ENCODE measurements around the gene MAN1C1. TPM values are rescaled to one million over a fixed set of nuclear protein-coding genes. Genes with fewer than 3 reads are reported as not detected.

Gene MAN1C1
- total and polyA plus RNA-seq, 10 of the 15 experiments (the other 5 are each of a cell fraction or from before 2014, with no cell fraction given): 0.12 to 0.56 (median 0.22) TPM; not detected in 3

DNA sequence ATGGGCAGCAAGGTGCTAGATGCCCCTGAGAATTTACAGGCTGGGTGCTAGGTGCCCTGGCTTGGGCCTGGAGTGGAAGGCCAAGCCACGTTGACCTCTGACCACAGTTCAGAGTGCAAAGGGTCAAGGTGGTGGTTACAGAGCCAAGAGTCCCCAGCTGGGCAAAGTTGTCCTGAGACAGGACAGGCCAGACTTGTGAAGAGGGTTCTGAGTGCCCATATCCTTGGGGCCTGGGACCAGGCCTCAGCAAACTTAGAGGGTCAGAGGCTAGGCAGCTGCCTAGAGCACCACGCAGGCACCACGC lies 164.5 kb downstream of the MAN1C1 start:
- Histone ChIP-seq H2AFZ (ENCODE audit: control insufficient read depth, low read depth, low read length) (no peak overlapping the region), H3K27me3 (replicated peaks in 1 of 2; ENCODE audit: control insufficient read depth in 2 of 2, insufficient read depth in 2 of 2, low read length in 1 of 2) (peaks cover 0 to 3% of the 10 kb centered on the region in 2 experiments; a peak in 3 of 4 replicates), H3K4me2 (ENCODE audit: control insufficient read depth, insufficient read depth) (no peak overlapping the region), H3K9ac (ENCODE audit: control insufficient read depth, insufficient read depth, low read length) (no peak overlapping the region), H3K36me3 (ENCODE audit: control insufficient read depth in 2 of 2, insufficient read depth in 2 of 2, low read length in 1 of 2) (no peaks in the 10 kb centered on the region), H3K79me2 (ENCODE audit: control insufficient read depth, insufficient read depth, low read length) (no peaks in the 10 kb centered on the region), H3K4me1 (ENCODE audit: control insufficient read depth, insufficient read depth, low read length) (peaks cover 5% of the 10 kb centered on the region), H3K4me3 (no peak overlapping the region), H4K20me1 (ENCODE audit: control insufficient read depth, insufficient read depth) (no peaks in the 10 kb centered on the region), H3K9me3 (replicated peaks; ENCODE audit: control insufficient read depth, insufficient read depth, low read length) (no peaks in the 10 kb centered on the region), H3K27ac (ENCODE audit: control insufficient read depth, insufficient read depth) (no peak overlapping the region)
- WGBS (ENCODE audit: insufficient coverage, insufficient replicate concordance, low lambda C conversion rate, missing lambda C conversion rate): 67% methylated on average over 3 of the region's 3 CpGs
- in situ Hi-C loops (cut with MboI): no loop called here
- FAIRE-seq (no peak), ATAC-seq (no peak), DNase-seq (ENCODE audit: low read depth, low spot score) (no peak)
- ChIA-PET SMC1A (ENCODE audit: uncharacterized antibody, unreplicated experiment) (no interaction called here), RAD21 (ENCODE audit: unreplicated experiment) (no interaction called here), CTCF (no interaction called here), POLR2A (no interaction called here)
- no peak for TF ChIP-seq ZZZ3 (IDR thresholded peaks at IDR 0.05; ENCODE audit: control insufficient read depth, insufficient read length, low read depth)
- TF ChIP-seq ZNF622 (IDR thresholded peaks at IDR 0.05): no peak
- no peak for TF ChIP-seq CBFB (IDR thresholded peaks at IDR 0.05; ENCODE audit: low read depth)
- TF ChIP-seq, protein P1, sequence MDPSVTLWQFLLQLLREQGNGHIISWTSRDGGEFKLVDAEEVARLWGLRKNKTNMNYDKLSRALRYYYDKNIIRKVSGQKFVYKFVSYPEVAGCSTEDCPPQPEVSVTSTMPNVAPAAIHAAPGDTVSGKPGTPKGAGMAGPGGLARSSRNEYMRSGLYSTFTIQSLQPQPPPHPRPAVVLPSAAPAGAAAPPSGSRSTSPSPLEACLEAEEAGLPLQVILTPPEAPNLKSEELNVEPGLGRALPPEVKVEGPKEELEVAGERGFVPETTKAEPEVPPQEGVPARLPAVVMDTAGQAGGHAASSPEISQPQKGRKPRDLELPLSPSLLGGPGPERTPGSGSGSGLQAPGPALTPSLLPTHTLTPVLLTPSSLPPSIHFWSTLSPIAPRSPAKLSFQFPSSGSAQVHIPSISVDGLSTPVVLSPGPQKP (IDR thresholded peaks at IDR 0.05; ENCODE audit: low read depth, low read length): no peak
- TF ChIP-seq HDGF (IDR thresholded peaks at IDR 0.05): no peak
- TF ChIP-seq NKRF (conservative IDR thresholded peaks at IDR 0.05): no peak
- TF ChIP-seq TCF7 (IDR thresholded peaks at IDR 0.05; ENCODE audit: borderline replicate concordance): no peak
- no peak for TF ChIP-seq IKZF2 (IDR thresholded peaks at IDR 0.05)
- intact Hi-C loops (cut with micrococcal nuclease; ENCODE audit: unreplicated experiment): no loop called here
- BruUV-seq (replicated peaks): no TSS peak

All from GM12878 (cell line).